Tibial nerve (tissue), 4 donors: Measurements from ENCODE around the gene ITIH5. TPM values are rescaled to one million over a fixed set of nuclear protein-coding genes. Genes with fewer than 3 reads are reported as not detected.

Experiments
- DNase-seq, 2 donors: peaks; one replicate each; pipeline ENCODE4 v3.0.0-alpha.2; 2019; ENCODE audit warnings: low spot score in 2 of 2
- H3K27ac ChIP-seq, 4 donors: fragments of 200-600 bp; sonication (generic) in 3 of 4; one replicate each; pipeline ENCODE4 v1.5.1; 2017 to 2019; ENCODE audit warnings: mild to moderate bottlenecking in 1 of 4
- H3K27me3 ChIP-seq, 2 donors: fragments of 200-600 bp; sonication (generic) in 1 of 2; one replicate each; pipeline versions ENCODE4 v1.5.1 to v1.6.0; 2017 to 2019
- H3K36me3 ChIP-seq, 3 donors: fragments of 200-600 bp; sonication (generic); one replicate each; pipeline ENCODE4 v1.5.1; 2018 to 2019
- H3K4me1 ChIP-seq, 4 donors: fragments of 200-600 bp; sonication (generic) in 3 of 4; one replicate each; pipeline ENCODE4 v1.5.1; 2017 to 2019
- H3K4me3 ChIP-seq, 4 donors: fragments of 200-600 bp; sonication (generic) in 3 of 4; one replicate each; pipeline ENCODE4 v1.5.1; 2017 to 2019; ENCODE audit warnings: mild to moderate bottlenecking in 1 of 4, moderate library complexity in 1 of 4
- H3K9me3 ChIP-seq, 4 donors: fragments of 200-600 bp; sonication (generic) in 3 of 4; one replicate each; pipeline ENCODE4 v1.5.1; 2017 to 2019
- EP300 ChIP-seq, 2 donors: sonication (generic); formaldehyde crosslinking; IDR thresholded peaks; one replicate each; pipeline ENCODE4 v1.6.1; 2017; ENCODE audit warnings: antibody characterized with exemption in 2 of 2, mild to moderate bottlenecking in 1 of 2
- POLR2A ChIP-seq, 2 donors: fragments of 450-650 bp; IDR thresholded peaks; one replicate each; pipeline ENCODE4 v1.6.1; 2017; ENCODE audit warnings: antibody characterized with exemption in 2 of 2, mild to moderate bottlenecking in 2 of 2, moderate library complexity in 2 of 2
- WGBS, 2 donors: methylation state at CpG; one replicate each; pipeline ENCODE4 v1.1.5; 2018; 5-methylcytosine and 5-hydroxymethylcytosine counted together
- total RNA-seq, 4 donors: library from RNA; depleted of rRNA; stranded (reverse); fragments of >200 nt; gene quantifications; one replicate each; pipeline ENCODE4 v1.1.0, GENCODE V29; 2016
- TF ChIP-seq, protein P1 (sequence below), 5 experiments: fragments of 200-600 bp in 3 of 5; fragments of 450-650 bp in 2 of 5; sonication (generic) in 3 of 5; IDR thresholded peaks; one replicate each; pipeline ENCODE4 v1.5.1; 2016 to 2019; ENCODE audit warnings: antibody characterized with exemption in 5 of 5, mild to moderate bottlenecking in 3 of 5, moderate library complexity in 2 of 5

The ITIH5 gene
- total RNA-seq, 4 donors from 2014 or later = 20.7 to 86.4 (median 26.9) TPM

DNA sequence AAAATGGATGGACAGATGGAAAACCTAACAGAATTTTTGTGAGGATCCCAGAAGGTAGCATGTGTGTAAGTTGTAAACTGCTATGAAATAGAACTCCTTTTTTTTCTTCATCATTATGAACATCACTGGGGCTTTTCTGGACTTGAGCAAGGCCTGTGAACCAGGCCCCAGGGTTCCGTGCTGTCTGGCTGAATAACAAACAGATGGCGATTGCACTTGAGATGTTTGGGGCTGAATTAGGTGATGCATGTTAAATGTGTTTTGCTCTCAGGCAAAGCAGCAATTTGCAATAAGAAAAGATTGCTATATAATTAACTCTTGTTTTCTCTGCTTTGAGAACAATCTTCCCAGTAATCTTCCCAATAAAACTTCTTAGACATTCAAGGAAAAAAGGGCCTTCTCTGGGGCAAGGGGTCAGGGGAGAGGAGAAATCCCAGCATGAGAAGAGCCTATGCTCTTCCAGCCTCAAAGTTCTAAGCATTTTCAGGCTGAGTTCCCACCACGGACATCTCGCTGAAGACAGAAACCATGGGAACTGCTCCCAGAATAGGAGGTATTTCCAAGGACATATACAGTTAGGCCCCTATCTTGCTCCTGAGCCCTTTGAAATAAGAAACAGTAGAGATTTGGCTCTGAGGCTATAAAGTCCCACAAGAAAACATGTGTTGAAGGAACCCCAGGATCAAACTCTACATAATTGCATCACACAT, 98.7 kb downstream of the ITIH5 start:
- Histone ChIP-seq H3K4me3 (no peak overlapping the region), H3K9me3 (no peaks in the 10 kb centered on the region), H3K4me1 (peaks cover 0 to 17% (median 1%) of the 10 kb centered on the region in 4 donors), H3K27me3 (no peaks in the 10 kb centered on the region), H3K36me3 (peaks cover 0 to 12% (median 0%) of the 10 kb centered on the region in 3 donors), H3K27ac (no peak overlapping the region)
- TF ChIP-seq POLR2A (IDR thresholded peaks at IDR 0.05) (no peak), EP300 (IDR thresholded peaks at IDR 0.05) (no peak)
- TF ChIP-seq, protein P1, sequence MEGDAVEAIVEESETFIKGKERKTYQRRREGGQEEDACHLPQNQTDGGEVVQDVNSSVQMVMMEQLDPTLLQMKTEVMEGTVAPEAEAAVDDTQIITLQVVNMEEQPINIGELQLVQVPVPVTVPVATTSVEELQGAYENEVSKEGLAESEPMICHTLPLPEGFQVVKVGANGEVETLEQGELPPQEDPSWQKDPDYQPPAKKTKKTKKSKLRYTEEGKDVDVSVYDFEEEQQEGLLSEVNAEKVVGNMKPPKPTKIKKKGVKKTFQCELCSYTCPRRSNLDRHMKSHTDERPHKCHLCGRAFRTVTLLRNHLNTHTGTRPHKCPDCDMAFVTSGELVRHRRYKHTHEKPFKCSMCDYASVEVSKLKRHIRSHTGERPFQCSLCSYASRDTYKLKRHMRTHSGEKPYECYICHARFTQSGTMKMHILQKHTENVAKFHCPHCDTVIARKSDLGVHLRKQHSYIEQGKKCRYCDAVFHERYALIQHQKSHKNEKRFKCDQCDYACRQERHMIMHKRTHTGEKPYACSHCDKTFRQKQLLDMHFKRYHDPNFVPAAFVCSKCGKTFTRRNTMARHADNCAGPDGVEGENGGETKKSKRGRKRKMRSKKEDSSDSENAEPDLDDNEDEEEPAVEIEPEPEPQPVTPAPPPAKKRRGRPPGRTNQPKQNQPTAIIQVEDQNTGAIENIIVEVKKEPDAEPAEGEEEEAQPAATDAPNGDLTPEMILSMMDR (IDR thresholded peaks at IDR 0.05) = no peak
- DNase-seq = no peak
- WGBS, 2 donors = 52 to 58% methylated on average over 4 of the region's 4 CpGs

DNA sequence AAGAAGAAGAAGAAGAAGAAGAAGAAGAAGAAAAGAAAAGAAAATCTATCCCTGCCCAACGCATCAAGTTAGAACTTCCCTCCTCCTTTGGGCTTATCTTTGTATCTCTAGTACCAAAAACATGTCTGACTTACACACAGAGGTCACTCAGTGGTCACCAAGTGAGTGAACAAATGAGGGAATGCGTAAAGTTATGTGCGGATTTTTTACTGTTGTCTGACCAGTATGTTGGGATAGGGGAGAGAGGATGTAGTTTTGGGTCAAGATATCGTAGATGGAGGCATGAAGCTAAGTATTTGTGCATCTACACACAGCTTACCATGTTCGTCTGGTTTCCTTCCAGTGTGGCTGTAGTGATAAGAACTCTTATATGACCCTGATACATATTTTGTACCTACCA, 99.9 kb downstream of the ITIH5 start:
- H3K27me3 ChIP-seq = no peaks in the 10 kb centered on the region
- TF ChIP-seq EP300 (IDR thresholded peaks at IDR 0.05) (no peak), POLR2A (IDR thresholded peaks at IDR 0.05) (no peak)
- TF ChIP-seq, protein P1 (IDR thresholded peaks at IDR 0.05) = no peak
- H3K27ac ChIP-seq = no peak overlapping the region
- no peak overlapping the region for H3K4me3 ChIP-seq
- H3K36me3 ChIP-seq = peaks cover 0 to 12% (median 0%) of the 10 kb centered on the region in 3 donors
- DNase-seq = no peak
- no peaks in the 10 kb centered on the region for H3K9me3 ChIP-seq
- 91 to 92% methylated on average over 5 of the region's 5 CpGs for WGBS, 2 donors
- peaks cover 0 to 22% (median 3%) of the 10 kb centered on the region in 4 donors for H3K4me1 ChIP-seq

DNA sequence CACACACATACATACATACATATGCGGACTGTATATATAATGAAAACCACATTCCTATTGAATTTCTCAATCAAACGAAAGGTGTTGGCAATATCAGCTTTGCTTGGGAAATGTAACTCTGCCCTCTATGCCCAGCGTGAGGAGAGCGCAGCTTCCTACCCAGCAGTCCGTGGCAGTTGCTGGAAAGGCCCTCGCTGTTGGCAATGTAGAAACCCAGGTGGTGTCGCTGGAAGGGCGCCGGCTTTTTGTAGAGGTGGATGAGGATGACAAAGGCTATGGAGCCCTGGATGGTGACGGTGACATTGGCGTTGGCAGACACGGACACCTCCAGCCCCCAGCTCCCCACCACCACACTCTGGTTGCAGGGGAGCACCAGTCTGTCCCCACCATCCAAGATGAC, 100.9 kb downstream of the ITIH5 start:
- TF ChIP-seq, protein P1 (IDR thresholded peaks at IDR 0.05) = no peak
- TF ChIP-seq POLR2A (IDR thresholded peaks at IDR 0.05) (no peak), EP300 (IDR thresholded peaks at IDR 0.05) (no peak)
- 93 to 95% methylated on average over 12 of the region's 12 CpGs for WGBS, 2 donors
- Histone ChIP-seq H3K4me1 (peaks cover 0 to 32% (median 6%) of the 10 kb centered on the region in 4 donors), H3K9me3 (no peaks in the 10 kb centered on the region), H3K27me3 (no peaks in the 10 kb centered on the region), H3K4me3 (no peak overlapping the region), H3K36me3 (peaks cover 0 to 12% (median 0%) of the 10 kb centered on the region in 3 donors), H3K27ac (no peak overlapping the region)
- DNase-seq = no peak

DNA sequence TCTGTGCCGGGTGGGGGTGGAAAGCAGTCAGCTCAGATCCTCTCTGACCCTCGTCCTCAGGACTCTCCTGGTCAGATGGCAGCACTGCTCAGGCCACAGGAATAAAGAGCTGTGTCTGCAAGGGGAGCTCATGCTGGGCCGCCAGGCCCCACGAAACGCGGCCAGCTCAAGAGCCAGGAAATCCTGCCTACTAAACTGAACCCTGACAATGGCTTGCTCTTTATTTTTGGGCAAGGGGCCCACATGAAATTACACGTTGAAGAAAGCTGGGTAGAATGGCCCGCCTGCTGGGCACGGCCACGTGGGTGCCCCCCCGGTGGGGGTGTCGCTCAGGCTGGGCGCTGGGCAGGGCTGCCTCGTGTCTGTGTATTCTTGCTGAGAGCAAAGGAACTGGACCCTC, 103.0 kb downstream of the ITIH5 start:
- no peak for DNase-seq
- H3K27ac ChIP-seq = peak overlapping the region in 1 of 4 donors; percentile 48
- H3K4me1 ChIP-seq = peaks cover 0 to 38% (median 8%) of the 10 kb centered on the region in 4 donors
- no peaks in the 10 kb centered on the region for H3K36me3 ChIP-seq
- 53 to 58% methylated on average over 14 of the region's 14 CpGs for WGBS, 2 donors
- no peak overlapping the region for H3K4me3 ChIP-seq
- TF ChIP-seq, protein P1 (IDR thresholded peaks at IDR 0.05) = no peak
- TF ChIP-seq EP300 (IDR thresholded peaks at IDR 0.05) = no peak
- no peak for TF ChIP-seq POLR2A (IDR thresholded peaks at IDR 0.05)
- no peaks in the 10 kb centered on the region for H3K27me3 ChIP-seq
- no peaks in the 10 kb centered on the region for H3K9me3 ChIP-seq

DNA sequence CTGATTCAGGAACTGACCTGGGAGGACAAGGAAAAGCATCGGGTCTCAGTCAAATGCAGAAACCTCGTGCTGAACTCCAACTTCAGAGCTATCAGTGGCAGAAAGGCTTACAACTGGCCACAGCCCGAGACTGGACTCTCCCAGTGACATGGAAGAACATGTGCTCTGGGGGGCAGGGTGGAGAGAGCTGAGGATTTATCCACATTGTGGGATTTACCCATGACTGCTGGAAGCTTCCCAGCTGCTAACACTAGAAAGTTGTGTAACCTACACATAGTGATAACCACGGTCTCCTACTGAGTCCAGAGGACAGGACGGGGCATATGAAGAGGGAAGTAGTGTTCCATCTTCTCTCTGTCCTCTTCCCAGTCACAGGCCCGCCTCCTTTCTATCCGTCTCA, 103.4 kb downstream of the ITIH5 start:
- TF ChIP-seq POLR2A (IDR thresholded peaks at IDR 0.05) = no peak
- TF ChIP-seq, protein P1 (IDR thresholded peaks at IDR 0.05) = no peak
- no peak for TF ChIP-seq EP300 (IDR thresholded peaks at IDR 0.05)
- H3K36me3 ChIP-seq = no peaks in the 10 kb centered on the region
- DNase-seq = peak in 1 of 2 donors; percentile 30
- no peaks in the 10 kb centered on the region for H3K9me3 ChIP-seq
- H3K27me3 ChIP-seq = no peaks in the 10 kb centered on the region
- H3K4me1 ChIP-seq = peaks cover 0 to 38% (median 8%) of the 10 kb centered on the region in 4 donors
- 46 to 57% methylated on average over 7 of the region's 7 CpGs for WGBS, 2 donors
- H3K4me3 ChIP-seq = no peak overlapping the region
- H3K27ac ChIP-seq = peak overlapping the region in 1 of 4 donors; percentile 48
